NT2/D1 (cell line): ENCODE results near the gene NEGR1.

Source experiments
- SUZ12 ChIP-seq: IDR thresholded peaks from 2 replicates; pipeline ENCODE4 v1.6.1; 2011; ENCODE audit not compliant: insufficient read length, insufficient read depth; ENCODE audit errors: extremely low read depth
- YY1 ChIP-seq: IDR thresholded peaks from 2 replicates; pipeline ENCODE4 v1.6.1; 2011; ENCODE audit not compliant: insufficient read length, insufficient read depth
- ZNF274 ChIP-seq: IDR thresholded peaks from 2 replicates; pipeline ENCODE4 v1.6.1; 2011; ENCODE audit warnings: mild to moderate bottlenecking, low read depth, low read length

- TF ChIP-seq ZNF274 = no peak
- no peak for TF ChIP-seq YY1
- TF ChIP-seq SUZ12 = no peak
These were observed 177.1 kb downstream of the NEGR1 start for GRCh38 chr1:72105201-72105600.
